LNCaP clone FGC (cell line): ENCODE data around the gene PRKAR1B.
A peak's percentile ranks its signal among the peaks of the same experiment; 100 is the strongest.
"Not testable (repeated sequence)": the region's sequence is repeated elsewhere in the genome, so short reads cannot be mapped to it uniquely, and the experiment has no call there.

Source experiments
- DNase-seq: peaks from one replicate; pipeline ENCODE4 v3.0.0-alpha.2; 2011; ENCODE audit warnings: low read depth
- H3K4me3 ChIP-seq: 2 replicates; pipeline ENCODE4 v1.5.1; 2011; ENCODE audit warnings: mild to moderate bottlenecking, low read depth, low read length, control low read depth
- TF ChIP-seq, protein P1 (sequence below): IDR thresholded peaks from 2 replicates; pipeline ENCODE4 v1.5.1; 2012; ENCODE audit warnings: mild to moderate bottlenecking; ENCODE audit not compliant: control insufficient read depth, insufficient read depth; ENCODE audit errors: extremely low read depth

Gene PRKAR1B

DNA sequence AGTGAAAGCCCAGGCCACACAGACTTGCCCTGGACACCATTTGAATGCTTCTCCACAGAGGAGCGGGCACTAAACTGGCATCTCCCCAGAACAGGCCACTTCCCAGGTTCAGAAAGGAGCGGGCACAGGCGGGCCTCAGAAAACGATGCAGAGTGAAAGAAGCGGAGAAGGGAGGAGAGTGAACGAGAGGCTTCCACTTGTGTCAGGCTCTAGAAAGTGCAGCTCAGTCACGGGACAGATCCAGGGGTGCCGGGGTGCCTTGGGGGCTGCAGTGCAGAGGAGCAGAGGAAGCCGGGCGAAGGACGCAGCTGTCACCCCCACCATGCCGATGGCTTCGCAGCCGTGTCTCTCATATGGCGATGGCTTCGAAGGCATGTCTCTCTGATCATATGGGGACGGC is 26.1 kb upstream of the PRKAR1B start:
- DNase-seq: no peak
- TF ChIP-seq, protein P1, sequence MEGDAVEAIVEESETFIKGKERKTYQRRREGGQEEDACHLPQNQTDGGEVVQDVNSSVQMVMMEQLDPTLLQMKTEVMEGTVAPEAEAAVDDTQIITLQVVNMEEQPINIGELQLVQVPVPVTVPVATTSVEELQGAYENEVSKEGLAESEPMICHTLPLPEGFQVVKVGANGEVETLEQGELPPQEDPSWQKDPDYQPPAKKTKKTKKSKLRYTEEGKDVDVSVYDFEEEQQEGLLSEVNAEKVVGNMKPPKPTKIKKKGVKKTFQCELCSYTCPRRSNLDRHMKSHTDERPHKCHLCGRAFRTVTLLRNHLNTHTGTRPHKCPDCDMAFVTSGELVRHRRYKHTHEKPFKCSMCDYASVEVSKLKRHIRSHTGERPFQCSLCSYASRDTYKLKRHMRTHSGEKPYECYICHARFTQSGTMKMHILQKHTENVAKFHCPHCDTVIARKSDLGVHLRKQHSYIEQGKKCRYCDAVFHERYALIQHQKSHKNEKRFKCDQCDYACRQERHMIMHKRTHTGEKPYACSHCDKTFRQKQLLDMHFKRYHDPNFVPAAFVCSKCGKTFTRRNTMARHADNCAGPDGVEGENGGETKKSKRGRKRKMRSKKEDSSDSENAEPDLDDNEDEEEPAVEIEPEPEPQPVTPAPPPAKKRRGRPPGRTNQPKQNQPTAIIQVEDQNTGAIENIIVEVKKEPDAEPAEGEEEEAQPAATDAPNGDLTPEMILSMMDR: no peak
- H3K4me3 ChIP-seq: no peak overlapping the region

DNA sequence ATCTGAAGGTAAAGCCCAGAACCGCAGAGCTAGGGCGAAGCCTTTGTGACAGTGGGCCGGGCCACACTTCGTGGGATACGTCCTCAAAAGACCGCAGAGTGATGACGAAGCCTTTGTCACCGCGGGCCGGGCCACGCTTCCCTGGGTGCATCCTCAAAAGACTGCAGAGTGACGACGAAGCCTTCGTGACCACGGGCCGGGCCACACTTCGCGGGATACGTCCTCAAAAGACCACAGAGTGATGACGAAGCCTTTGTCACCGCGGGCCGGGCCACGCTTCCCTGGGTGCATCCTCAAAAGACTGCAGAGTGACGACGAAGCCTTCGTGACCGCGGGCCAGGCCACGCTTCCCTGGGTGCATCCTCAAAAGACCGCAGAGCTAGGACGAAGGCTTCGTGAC is 25.2 kb upstream of the PRKAR1B start:
- DNase-seq, H3K4me3 ChIP-seq: not testable (repeated sequence)

DNA sequence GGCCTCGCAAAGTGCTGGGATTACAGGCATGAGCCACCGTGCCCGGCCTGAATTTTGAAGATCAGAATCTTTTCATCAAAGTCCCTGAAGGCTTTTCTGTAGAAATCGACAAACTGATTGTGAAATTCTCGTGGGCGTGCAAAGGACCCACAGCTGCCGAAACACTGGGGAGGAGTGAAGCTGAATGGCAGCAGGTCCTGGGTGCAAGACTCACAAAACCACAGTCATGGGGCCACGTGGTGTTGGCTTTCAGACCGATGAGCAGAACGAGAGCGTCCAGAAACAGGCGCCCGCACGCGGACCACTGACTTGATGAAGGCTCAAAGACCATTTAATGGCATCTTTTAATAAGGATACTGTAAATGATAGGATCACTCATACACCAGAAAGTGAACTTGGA is 24.7 kb upstream of the PRKAR1B start:
- H3K4me3 ChIP-seq: no peak overlapping the region
- TF ChIP-seq, protein P1: no peak
- no peak for DNase-seq

DNA sequence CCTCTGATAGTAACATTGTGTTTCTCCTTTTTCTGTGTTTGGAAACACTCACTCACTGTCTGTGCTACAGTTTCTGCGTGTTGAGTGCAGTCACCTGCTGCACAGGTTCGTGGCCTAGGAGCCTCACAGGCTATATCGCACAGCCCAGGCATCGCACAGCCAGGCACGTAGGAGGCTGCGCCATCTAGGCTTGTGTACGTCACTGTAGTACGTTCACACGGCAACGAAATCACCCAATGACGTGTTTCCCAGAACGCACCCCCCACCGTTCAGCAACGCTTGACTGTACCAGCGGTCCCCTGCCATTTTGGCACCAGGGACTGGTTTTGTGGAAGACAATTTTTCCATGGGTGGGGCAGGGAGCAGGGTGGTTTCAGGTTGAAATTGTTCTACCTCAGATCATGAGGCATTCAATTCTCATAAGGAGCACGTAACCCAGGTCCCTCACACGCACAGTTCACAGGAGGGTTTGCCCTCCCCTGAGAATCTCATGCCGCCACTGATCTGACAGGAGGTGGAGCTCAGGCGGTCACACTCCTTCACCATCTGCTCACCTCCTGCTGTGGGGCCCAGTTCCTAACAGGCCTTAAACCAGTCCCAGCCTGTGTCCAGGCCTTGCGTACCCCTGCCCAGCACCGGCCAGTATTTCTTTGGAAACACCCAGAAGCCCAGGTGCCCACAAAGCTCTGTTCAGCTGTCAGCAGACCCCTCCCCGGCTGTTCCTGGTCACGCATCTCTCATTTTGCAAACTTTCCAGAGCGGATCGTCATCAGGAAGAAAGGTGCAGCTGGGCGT is 23.2 kb upstream of the PRKAR1B start:
- no peak for DNase-seq
- no peak overlapping the region for H3K4me3 ChIP-seq
- TF ChIP-seq, protein P1: no peak

DNA sequence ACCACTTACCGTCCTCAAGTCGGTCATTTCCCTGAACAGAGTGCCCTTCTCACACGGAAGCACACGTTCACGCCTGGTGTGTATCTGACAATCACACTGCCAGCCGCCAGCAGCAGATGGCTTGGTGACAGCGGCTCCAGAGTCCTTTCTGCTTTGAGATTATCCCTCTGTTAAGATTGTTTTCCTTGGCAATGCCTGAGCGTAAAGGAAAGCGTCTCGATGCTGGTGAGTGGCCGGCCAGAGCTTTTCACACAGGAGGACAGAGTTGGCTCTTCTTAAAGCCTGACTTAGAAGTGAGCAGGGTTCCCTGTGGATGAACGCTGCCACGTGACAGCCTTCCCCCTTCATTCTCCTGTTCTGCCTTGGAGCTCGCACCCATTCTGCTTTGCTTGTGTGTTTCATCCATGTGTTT is 22.1 kb upstream of the PRKAR1B start:
- TF ChIP-seq, protein P1: no peak
- DNase-seq: peak; percentile 82
- no peak overlapping the region for H3K4me3 ChIP-seq

DNA sequence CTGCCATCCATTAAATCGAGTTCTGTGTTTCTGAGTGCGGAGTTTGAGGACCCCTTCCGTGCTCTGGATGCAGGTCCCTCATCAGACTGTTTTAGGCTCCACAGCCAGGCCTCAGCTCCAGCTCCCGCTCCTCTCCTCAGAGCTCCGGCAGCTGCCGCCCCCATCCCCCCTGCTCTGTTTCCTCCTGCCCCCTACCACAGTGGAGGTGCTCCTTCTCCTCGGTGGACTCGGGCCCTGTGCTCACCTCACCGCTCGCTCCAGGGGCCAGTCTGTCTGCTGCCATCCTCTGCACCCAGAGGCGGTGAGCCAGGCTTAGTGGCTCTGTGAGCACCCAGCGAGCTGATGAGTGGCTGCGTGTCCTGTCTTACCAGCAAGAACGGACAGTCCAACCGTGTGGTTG is 21.4 kb upstream of the PRKAR1B start:
- DNase-seq: no peak
- H3K4me3 ChIP-seq: no peak overlapping the region
- TF ChIP-seq, protein P1: no peak

DNA sequence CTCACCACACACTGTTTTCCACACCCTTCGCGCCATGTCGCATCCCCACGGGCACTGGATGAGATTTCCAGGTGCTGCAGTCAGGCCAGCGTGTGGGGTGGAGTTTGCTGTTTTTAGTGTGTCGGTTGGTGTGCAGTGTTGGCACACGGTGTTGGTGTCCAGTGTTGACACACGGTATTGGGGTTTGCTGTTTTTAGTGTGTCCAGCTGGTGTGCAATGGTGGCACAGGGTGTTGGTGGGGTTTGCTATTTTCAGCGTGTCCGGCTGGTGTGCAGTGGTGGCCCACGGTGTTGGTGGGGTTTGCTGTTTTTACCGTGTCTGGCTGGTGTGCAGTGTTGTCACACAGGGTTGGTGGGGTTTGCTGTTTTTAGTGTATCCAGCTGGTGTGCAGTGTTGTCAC is 20.1 kb upstream of the PRKAR1B start:
- H3K4me3 ChIP-seq: no peak overlapping the region
- TF ChIP-seq, protein P1: no peak
- DNase-seq: no peak
